Cardiac fibroblast (primary cell): ENCODE results near the gene IL20RA.

Experiments used
- DNase-seq, 2 donors: peaks; one replicate each; pipeline versions ENCODE4 v3.0.0 to v3.0.0-alpha.2; 2010; ENCODE audit warnings: low read depth in 2 of 2
- H3K4me3 ChIP-seq, 2 donors: replicated peaks in 1 of 2; 1 replicate in 1 of 2; 2 replicates in 1 of 2; pipeline ENCODE4 v1.5.1; 2011; ENCODE audit warnings: low read depth in 2 of 2, low read length in 2 of 2, mild to moderate bottlenecking in 2 of 2, moderate library complexity in 1 of 2
- CTCF ChIP-seq: IDR thresholded peaks from one replicate; pipeline ENCODE4 v1.5.1; 2011; ENCODE audit warnings: low read depth, mild to moderate bottlenecking, low read length, inconsistent platforms

IL20RA gene

GRCh38 chr6:137044366-137045221 lies at the start of gene IL20RA:
Gene IL20RA, minus strand, starts transcription at chr6:137044965. Its CDS starts 237 bp downstream, at chr6:137044728.
- peak in 1 of 2 donors; percentile 14 for DNase-seq
- H3K4me3 ChIP-seq = peak within 1 kb of the TSS; percentile 69 to 76
- no peak for TF ChIP-seq CTCF

DNA sequence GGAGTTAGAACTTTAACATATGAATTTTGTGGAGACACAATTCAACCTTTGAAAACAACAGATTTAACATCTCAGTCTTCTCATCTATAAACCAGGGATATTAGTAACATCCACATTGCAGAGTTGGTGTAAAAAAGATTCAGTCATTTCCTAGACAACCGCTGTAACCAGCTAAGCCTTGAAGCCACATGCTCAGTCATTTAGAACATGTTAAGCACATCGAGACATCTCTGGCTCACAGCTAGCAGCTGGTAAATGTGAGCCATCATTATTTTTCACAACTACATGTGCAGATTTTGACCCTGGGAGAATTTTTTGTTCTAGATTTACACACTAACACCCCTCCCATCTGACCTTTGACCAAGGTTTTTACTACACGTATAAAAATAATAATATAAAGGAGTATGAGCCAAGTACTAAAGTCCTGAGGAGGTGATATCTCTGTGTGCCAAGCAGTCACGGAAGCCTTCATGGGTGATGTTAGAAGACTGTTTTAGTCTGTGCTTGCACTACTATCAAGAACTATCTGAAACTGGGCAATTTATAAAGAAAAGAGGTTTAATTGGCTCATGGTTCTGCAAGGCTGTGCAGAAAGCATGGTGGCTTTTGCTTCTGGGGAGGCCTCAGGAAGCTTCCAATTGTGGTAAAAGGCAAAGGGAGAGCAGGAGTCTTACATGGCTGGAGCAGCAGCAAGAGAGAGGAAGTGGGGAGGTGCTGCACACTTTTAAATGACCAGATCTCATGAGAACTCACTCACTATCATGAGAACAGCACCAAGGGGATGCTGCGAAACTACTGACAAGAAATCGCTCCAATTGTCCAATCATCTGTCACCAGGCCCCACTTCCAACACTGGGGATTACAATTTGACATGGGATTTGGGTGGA lies 48.7 kb upstream of the IL20RA start:
- DNase-seq = no peak
- TF ChIP-seq CTCF = no peak
- H3K4me3 ChIP-seq = no peak overlapping the region

DNA sequence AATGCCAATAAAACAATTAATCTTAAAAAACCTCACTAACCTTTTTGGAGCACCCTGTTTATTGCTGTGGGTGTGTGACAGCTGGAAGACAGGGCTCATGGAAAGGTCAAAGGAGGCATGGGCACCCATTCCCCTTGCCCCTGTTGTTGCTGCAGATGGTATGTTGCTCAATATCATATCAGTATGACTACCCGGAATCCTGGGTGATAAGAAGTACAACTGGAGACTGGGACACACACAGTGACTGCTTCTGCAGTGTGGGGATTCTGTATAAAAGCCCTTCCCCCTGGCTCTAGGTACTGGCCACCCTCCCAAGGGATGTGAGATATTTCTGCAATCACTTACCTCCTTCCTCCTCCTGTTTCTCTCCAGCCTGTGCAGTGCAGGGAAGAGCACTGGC lies 47.3 kb upstream of the IL20RA start:
- DNase-seq = no peak
- no peak for TF ChIP-seq CTCF
- no peak overlapping the region for H3K4me3 ChIP-seq

- no peak overlapping the region for H3K4me3 ChIP-seq
- TF ChIP-seq CTCF = no peak
Observed at GRCh38 chr6:137089305-137089704, 44.5 kb upstream of the IL20RA start.

GRCh38 chr6:137087902-137088301 lies 43.1 kb upstream of the IL20RA start:
- DNase-seq = no peak
- no peak overlapping the region for H3K4me3 ChIP-seq
- TF ChIP-seq CTCF = no peak

More at GRCh38 chr6:137089305-137089704, 44.5 kb upstream of the IL20RA start:
- DNase-seq = no peak

DNA sequence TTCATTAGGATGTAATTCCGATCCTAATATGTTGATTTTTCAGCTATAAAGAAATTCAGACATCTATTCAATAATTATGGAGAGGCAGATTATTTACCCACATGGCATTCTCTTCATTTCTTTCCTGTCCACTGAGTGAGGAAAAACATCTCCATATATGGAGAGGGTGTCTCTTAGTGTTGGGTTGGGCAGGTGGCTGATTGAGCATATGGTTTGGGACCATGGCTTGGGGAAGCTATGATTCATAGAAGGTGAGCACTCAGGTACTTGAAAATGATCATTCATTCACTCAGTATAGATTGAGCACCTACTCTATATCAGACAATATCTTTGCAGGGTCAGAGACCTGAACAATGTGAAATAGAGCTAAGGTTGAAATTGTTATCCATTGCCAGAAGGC lies 41.3 kb upstream of the IL20RA start:
- no peak for DNase-seq
- H3K4me3 ChIP-seq = no peak overlapping the region
- no peak for TF ChIP-seq CTCF
